ENCODE data around the gene PITPNC1. TPM values are rescaled to one million over a fixed set of nuclear protein-coding genes. Genes with fewer than 3 reads are reported as not detected.

Gene PITPNC1
- total and polyA plus RNA-seq, 7 donors: 3.0 to 15.7 (median 5.6) TPM

DNA sequence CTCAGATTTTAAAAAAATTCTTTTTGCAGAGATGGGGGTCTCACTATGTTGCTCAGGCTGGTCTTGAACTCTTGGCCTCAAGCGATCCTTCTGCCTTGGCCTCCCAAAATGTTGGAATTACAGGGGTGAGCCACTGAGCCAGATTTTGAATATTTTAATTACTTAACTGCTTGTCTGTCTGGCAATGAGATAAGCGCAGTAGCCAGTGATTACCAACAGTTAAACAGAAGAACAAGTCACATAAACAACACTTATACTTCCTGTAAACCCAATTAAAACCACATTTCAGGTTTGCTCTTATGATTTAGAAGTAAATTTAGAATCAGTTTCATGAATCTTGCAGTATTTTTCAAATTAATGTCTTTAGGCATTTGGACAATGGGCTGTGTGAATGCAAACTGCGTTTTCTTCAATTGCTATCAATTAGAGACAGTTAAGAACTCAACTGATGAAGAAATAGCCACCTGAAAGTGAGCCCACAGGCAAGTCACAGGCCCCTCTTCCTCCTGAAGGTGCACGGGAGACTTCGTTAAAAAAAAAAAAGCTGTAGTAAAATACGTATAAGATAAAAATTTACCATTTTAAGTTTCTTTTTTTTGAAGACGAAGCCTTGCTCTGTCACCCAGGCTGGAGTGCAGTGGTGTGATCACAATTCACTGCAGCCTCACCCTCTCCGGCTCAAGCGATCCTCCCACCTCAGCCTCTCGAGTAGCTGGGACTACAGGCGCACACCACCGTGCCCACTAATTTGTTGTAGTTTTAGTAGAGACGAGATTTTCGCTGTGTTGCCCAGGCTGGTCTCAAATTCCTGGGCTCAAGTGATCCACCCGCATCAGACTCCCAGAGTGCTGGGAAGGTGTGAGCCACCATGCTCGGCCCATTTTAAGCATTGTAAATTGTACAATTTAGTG lies 73.0 kb downstream of the PITPNC1 start:
- Histone ChIP-seq H3K36me3 (no peaks in the 10 kb centered on the region), H3K4me3 (no peak overlapping the region), H3K27ac (no peak overlapping the region), H3K27me3 (no peaks in the 10 kb centered on the region), H3K9me3 (no peaks in the 10 kb centered on the region), H3K4me1 (no peaks in the 10 kb centered on the region)
- no peak for DNase-seq
- intact Hi-C loops (cut with DNase I): no loop called here
- WGBS, 2 donors: 83 to 91% methylated on average over 16 of the region's 16 CpGs
- TF ChIP-seq POLR2A (IDR thresholded peaks at IDR 0.05) (no peak), POLR2AphosphoS5 (IDR thresholded peaks at IDR 0.05) (no peak), EP300 (IDR thresholded peaks at IDR 0.05) (no peak)
- TF ChIP-seq, protein P1, sequence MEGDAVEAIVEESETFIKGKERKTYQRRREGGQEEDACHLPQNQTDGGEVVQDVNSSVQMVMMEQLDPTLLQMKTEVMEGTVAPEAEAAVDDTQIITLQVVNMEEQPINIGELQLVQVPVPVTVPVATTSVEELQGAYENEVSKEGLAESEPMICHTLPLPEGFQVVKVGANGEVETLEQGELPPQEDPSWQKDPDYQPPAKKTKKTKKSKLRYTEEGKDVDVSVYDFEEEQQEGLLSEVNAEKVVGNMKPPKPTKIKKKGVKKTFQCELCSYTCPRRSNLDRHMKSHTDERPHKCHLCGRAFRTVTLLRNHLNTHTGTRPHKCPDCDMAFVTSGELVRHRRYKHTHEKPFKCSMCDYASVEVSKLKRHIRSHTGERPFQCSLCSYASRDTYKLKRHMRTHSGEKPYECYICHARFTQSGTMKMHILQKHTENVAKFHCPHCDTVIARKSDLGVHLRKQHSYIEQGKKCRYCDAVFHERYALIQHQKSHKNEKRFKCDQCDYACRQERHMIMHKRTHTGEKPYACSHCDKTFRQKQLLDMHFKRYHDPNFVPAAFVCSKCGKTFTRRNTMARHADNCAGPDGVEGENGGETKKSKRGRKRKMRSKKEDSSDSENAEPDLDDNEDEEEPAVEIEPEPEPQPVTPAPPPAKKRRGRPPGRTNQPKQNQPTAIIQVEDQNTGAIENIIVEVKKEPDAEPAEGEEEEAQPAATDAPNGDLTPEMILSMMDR (IDR thresholded peaks at IDR 0.05): no peak

DNA sequence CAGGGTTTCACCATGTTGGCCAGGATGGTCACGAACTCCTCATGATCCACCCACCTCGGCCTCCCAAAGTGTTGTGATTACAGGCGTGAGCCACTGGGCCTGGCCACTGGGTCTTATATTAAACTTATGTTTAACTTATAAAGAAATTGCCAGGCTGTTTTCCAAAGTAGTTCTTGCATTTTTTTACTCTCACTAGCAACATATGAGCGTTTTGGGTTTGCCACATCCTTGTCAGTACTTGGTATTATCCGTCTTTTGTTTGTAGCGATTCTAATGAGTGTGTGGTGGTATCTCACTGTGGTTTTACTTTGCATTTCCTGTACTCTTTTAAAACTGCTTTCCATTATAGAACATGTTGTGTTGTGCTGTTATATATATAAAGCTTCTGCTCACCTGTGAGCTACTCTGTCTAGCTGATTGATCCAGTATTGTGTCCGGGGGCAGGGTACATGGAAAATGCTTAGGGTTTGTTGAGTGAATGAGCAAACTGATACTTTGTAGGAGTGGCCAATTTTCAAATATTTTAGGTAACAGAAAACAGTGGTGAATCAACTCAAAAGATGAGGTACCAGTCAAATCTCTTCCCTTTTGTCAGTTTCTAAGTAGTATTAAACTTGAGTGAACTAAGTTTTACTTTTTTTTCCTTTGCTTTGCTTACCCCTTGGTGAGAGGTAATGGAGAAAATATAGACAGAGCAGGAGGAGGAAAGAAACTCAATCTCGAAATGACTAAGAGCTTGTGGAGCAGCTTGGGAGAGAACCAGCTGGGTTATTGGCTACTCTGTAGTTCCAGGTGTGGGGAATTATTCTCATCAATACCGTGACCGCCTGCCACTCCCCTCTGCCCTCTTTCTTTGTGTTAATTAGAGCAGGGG lies 75.8 kb downstream of the PITPNC1 start:
- TF ChIP-seq POLR2AphosphoS5 (IDR thresholded peaks at IDR 0.05) (no peak), POLR2A (IDR thresholded peaks at IDR 0.05) (no peak), EP300 (IDR thresholded peaks at IDR 0.05) (no peak)
- TF ChIP-seq, protein P1 (IDR thresholded peaks at IDR 0.05): no peak
- intact Hi-C loops (cut with DNase I): no loop called here
- WGBS, 2 donors: 67 to 85% methylated on average over 10 of the region's 10 CpGs
- no peak for DNase-seq
- H3K27ac ChIP-seq: no peak overlapping the region
- no peaks in the 10 kb centered on the region for H3K4me1 ChIP-seq
- no peaks in the 10 kb centered on the region for H3K27me3 ChIP-seq
- H3K9me3 ChIP-seq: no peaks in the 10 kb centered on the region
- H3K36me3 ChIP-seq: no peaks in the 10 kb centered on the region
- H3K4me3 ChIP-seq: no peak overlapping the region

DNA sequence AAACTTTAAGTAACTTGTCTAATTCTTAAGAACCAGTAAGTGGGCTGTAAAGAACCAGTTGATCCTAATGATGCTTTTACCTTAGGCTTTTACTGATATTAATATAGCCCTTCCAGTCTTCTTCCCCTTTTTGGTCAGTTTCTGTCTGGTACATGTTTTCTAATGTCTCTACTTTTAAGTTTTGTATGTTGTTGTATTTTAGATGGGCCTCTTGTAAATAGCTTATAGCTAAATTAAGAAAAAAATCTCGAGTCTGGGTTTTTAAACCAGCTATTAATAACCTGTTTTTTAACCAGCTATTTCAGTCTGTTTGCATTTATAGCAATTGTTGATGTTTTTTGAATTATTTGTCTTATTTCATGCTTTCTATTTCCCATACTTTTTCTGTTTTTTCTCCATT lies 79.0 kb downstream of the PITPNC1 start:
- H3K27me3 ChIP-seq: no peaks in the 10 kb centered on the region
- TF ChIP-seq, protein P1 (IDR thresholded peaks at IDR 0.05): no peak
- TF ChIP-seq POLR2AphosphoS5 (IDR thresholded peaks at IDR 0.05) (no peak), POLR2A (IDR thresholded peaks at IDR 0.05) (no peak), EP300 (IDR thresholded peaks at IDR 0.05) (no peak)

DNA sequence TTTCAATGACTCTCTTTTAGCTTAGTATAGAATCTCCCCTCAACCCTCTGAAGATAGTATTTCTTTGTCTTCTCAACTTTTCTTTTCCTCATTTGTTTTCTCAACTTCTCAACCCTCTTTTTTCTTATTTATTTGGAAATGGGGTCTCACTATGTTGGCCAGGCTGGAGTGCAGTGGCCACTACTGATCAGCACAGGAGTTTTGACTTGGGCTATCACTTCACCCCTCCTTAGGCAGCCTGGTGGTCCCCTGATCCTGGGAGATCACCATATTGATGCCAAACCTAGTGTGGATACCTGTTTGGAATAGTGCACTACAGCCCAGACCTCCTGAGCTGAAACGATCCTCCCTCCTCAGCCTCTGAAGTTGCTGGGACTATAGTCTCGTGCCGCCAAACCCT lies 79.8 kb downstream of the PITPNC1 start:
- Histone ChIP-seq H3K4me3 (no peak overlapping the region), H3K27ac (no peak overlapping the region), H3K9me3 (peaks cover 0 to 5% (median 0%) of the 10 kb centered on the region in 4 donors), H3K27me3 (no peaks in the 10 kb centered on the region), H3K4me1 (no peaks in the 10 kb centered on the region), H3K36me3 (no peaks in the 10 kb centered on the region)
- intact Hi-C loops (cut with DNase I): no loop called here
- WGBS, 2 donors: 94 to 97% methylated on average over 3 of the region's 3 CpGs
- DNase-seq: no peak
- TF ChIP-seq POLR2AphosphoS5 (IDR thresholded peaks at IDR 0.05) (no peak), POLR2A (IDR thresholded peaks at IDR 0.05) (no peak), EP300 (IDR thresholded peaks at IDR 0.05) (no peak)
- TF ChIP-seq, protein P1 (IDR thresholded peaks at IDR 0.05): no peak

More for the DNA sequence above, 79.0 kb downstream of the PITPNC1 start:
- WGBS, 2 donors: 44 to 72% methylated on average over 1 of the region's 1 CpG
- Histone ChIP-seq H3K4me1 (no peaks in the 10 kb centered on the region), H3K27ac (no peak overlapping the region), H3K4me3 (no peak overlapping the region), H3K9me3 (peaks cover 0 to 5% (median 0%) of the 10 kb centered on the region in 4 donors), H3K36me3 (no peaks in the 10 kb centered on the region)
- no peak for DNase-seq
- intact Hi-C loops (cut with DNase I): no loop called here
